Measurements from ENCODE around the gene MFN2. TPM values are rescaled to one million over a fixed set of nuclear protein-coding genes. Genes with fewer than 3 reads are reported as not detected.

Gene MFN2
- total and polyA plus RNA-seq, 4 donors = 17.2 to 87.8 (median 43.2) TPM

DNA sequence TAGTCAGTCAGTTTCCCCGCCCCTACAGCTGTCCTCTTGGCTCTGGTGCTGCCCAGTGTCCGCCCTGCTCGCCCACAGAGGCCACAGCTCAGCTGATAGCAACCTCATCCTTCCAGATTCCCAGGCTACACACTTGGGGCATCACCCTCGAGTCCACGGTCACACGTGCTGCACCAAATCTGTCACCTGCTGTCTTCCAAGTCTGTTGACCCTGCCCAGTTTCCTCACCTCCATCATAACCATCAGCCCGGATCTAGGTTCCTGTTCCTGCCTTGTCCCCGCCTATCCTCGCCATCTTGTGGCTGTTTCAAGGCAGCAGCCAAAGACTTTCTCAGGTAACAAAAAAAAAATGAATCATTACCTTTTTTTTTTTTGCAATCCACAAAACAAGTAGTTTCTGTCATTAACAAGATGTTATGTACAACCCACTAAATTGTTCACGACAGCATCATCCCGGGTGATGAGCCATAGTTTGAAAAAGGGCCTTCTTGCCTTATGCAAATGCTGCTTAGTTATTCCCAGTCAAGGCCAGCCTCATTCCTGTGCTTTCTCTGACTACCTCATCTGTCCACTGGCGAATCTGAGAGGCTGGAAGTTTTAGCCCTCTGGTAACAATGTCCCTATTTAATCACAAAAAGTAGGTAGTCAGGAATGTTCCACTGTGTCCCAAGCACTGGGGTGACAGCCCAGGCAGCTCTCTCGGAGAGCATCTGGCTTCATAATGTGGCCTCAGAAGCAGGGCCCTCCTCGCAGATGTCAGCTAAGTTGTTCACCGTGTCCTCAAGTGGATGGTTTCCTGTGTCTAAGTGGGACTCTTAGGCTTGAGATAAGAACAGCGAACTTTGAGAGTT lies 34.1 kb downstream of the MFN2 start:
- TF ChIP-seq RXRA (IDR thresholded peaks at IDR 0.05) (no peak), ZBTB33 (IDR thresholded peaks at IDR 0.05) (no peak), GABPA (IDR thresholded peaks at IDR 0.05 in 1 of 2, conservative IDR thresholded peaks at IDR 0.05 in 1 of 2) (no peak), RAD21 (IDR thresholded peaks at IDR 0.05) (no peak), ATF3 (IDR thresholded peaks at IDR 0.05) (no peak), HNF4G (IDR thresholded peaks at IDR 0.05) (no peak), FOXA1 (IDR thresholded peaks at IDR 0.05) (no peak), MAX (IDR thresholded peaks at IDR 0.05) (no peak), NR2F2 (IDR thresholded peaks at IDR 0.05) (no peak), CTCF (IDR thresholded peaks at IDR 0.05; ENCODE audit: low read depth, low read length, missing input control) (no peak), SP1 (IDR thresholded peaks at IDR 0.05) (no peak), FOXA2 (IDR thresholded peaks at IDR 0.05) (no peak)

DNA sequence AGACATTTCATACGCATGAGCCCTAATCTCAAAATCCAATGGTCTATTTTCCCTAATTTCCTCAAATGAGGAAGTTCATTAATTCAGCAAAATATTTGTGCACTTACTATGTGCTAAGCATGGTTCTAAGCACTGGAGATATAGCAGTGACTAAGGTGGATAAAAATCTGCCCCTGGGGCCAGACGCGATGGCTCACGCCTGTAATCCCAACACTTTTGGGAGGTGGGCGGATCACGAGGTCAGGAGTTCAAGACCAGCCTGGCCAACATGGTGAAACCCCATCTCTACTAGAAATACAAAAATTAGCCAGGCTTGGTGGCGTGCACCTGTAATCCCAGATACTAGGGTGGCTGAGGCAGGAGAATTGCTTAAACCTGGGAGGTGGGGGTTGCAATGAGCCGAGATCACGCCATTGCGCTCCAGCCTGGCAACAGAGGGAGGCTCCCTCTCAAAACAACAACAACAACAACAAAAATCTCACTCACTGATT lies 34.8 kb downstream of the MFN2 start:
- H3K27ac ChIP-seq (ENCODE audit: low read depth in 1 of 2, low read length in 2 of 2) = no peak overlapping the region
- peaks cover 0 to 5% (median 4%) of the 10 kb centered on the region in 4 donors for H3K4me1 ChIP-seq (ENCODE audit: control insufficient read depth in 4 of 4, insufficient read depth in 4 of 4, low read length in 3 of 4)
- TF ChIP-seq FOXA2 (IDR thresholded peaks at IDR 0.05) (no peak), CTCF (IDR thresholded peaks at IDR 0.05; ENCODE audit: low read depth, low read length, missing input control) (no peak), JUND (IDR thresholded peaks at IDR 0.05) (no peak), SP1 (IDR thresholded peaks at IDR 0.05) (no peak), HNF4A (conservative IDR thresholded peaks at IDR 0.05) (no peak), YY1 (IDR thresholded peaks at IDR 0.05) (no peak), ZBTB33 (IDR thresholded peaks at IDR 0.05) (no peak), GABPA (IDR thresholded peaks at IDR 0.05 in 1 of 2, conservative IDR thresholded peaks at IDR 0.05 in 1 of 2) (no peak)
- TF ChIP-seq, protein P1, sequence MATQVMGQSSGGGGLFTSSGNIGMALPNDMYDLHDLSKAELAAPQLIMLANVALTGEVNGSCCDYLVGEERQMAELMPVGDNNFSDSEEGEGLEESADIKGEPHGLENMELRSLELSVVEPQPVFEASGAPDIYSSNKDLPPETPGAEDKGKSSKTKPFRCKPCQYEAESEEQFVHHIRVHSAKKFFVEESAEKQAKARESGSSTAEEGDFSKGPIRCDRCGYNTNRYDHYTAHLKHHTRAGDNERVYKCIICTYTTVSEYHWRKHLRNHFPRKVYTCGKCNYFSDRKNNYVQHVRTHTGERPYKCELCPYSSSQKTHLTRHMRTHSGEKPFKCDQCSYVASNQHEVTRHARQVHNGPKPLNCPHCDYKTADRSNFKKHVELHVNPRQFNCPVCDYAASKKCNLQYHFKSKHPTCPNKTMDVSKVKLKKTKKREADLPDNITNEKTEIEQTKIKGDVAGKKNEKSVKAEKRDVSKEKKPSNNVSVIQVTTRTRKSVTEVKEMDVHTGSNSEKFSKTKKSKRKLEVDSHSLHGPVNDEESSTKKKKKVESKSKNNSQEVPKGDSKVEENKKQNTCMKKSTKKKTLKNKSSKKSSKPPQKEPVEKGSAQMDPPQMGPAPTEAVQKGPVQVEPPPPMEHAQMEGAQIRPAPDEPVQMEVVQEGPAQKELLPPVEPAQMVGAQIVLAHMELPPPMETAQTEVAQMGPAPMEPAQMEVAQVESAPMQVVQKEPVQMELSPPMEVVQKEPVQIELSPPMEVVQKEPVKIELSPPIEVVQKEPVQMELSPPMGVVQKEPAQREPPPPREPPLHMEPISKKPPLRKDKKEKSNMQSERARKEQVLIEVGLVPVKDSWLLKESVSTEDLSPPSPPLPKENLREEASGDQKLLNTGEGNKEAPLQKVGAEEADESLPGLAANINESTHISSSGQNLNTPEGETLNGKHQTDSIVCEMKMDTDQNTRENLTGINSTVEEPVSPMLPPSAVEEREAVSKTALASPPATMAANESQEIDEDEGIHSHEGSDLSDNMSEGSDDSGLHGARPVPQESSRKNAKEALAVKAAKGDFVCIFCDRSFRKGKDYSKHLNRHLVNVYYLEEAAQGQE (IDR thresholded peaks at IDR 0.05) = no peak
- H3K36me3 ChIP-seq (ENCODE audit: control insufficient read depth in 4 of 4, insufficient read depth in 3 of 4, low read depth in 1 of 4, low read length in 3 of 4) = peaks cover 8 to 36% (median 29%) of the 10 kb centered on the region in 4 donors
- no peaks in the 10 kb centered on the region for H3K9me3 ChIP-seq (ENCODE audit: control insufficient read depth in 4 of 4, low read length in 3 of 4)
- no peak overlapping the region for H3K4me3 ChIP-seq (ENCODE audit: low read depth in 1 of 3, low read length in 3 of 3)
- H3K27me3 ChIP-seq (ENCODE audit: control insufficient read depth in 4 of 4, insufficient read depth in 4 of 4, low read length in 3 of 4) = no peaks in the 10 kb centered on the region
- 95% methylated on average over 10 of the region's 10 CpGs for WGBS
- H3K9ac ChIP-seq (ENCODE audit: low read depth in 1 of 2, low read length in 2 of 2) = no peak overlapping the region
- DNase-seq (ENCODE audit: low spot score) = no peak

More for the DNA sequence above, 34.1 kb downstream of the MFN2 start:
- DNase-seq (ENCODE audit: low spot score) = no peak
- Histone ChIP-seq H3K36me3 (ENCODE audit: control insufficient read depth in 4 of 4, insufficient read depth in 3 of 4, low read depth in 1 of 4, low read length in 3 of 4) (peaks cover 11 to 43% (median 32%) of the 10 kb centered on the region in 4 donors), H3K9me3 (ENCODE audit: control insufficient read depth in 4 of 4, low read length in 3 of 4) (no peaks in the 10 kb centered on the region), H3K4me3 (ENCODE audit: low read depth in 1 of 3, low read length in 3 of 3) (no peak overlapping the region), H3K27ac (ENCODE audit: low read depth in 1 of 2, low read length in 2 of 2) (no peak overlapping the region), H3K4me1 (ENCODE audit: control insufficient read depth in 4 of 4, insufficient read depth in 4 of 4, low read length in 3 of 4) (no peaks in the 10 kb centered on the region), H3K9ac (ENCODE audit: low read depth in 1 of 2, low read length in 2 of 2) (no peak overlapping the region), H3K27me3 (ENCODE audit: control insufficient read depth in 4 of 4, insufficient read depth in 4 of 4, low read length in 3 of 4) (no peaks in the 10 kb centered on the region)
- WGBS = 87% methylated on average over 16 of the region's 16 CpGs

Measured in liver (tissue), 9 donors.